Adipose tissue (tissue), 3 donors: ENCODE results near the gene HINT3. TPM values are rescaled to one million over a fixed set of nuclear protein-coding genes. Genes with fewer than 3 reads are reported as not detected.
"Not testable (repeated sequence)": the region's sequence is repeated elsewhere in the genome, so short reads cannot be mapped to it uniquely, and the experiment has no call there.

Experiments
- H3K27ac ChIP-seq: one replicate; pipeline ENCODE4 v1.5.1; 2013; ENCODE audit warnings: low read depth, low read length
- WGBS, 3 donors: extraction: QIAGEN DNeasy Blood & Tissue Kit; methylation state at CpG; one replicate each; pipeline ENCODE4 v1.1.7; 2013; 5-methylcytosine and 5-hydroxymethylcytosine counted together
- polyA plus RNA-seq, 3 donors: library from polyadenylated mRNA; stranded (reverse); fragments of 200-250 nt; gene quantifications; one replicate each; pipeline ENCODE4 v1.2.3, GENCODE V29; 2013
- donor health status: healthy with polysubstance abuse.
- donor health status: Bipolar disorder and iron deficiency.
- donor health status: healthy.

The HINT3 gene
- polyA plus RNA-seq, 3 donors, result 9.5 to 13.8 (median 11.8) TPM

DNA sequence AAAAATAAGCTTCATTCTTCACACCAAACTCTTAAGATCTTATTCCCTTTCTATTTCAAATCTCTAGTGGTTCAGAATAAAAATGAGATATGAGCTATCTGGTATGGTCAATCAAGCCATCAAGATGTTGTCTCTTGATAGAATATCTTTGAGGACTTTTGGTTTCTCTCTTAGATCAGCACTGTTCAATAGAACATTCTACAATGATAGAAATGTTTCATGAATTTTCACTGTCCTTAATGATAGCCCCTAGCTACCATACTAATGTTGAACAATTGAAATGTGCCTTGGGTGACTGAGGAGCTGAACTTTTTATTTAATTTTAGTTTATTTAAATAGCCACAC, 24.1 kb upstream of the HINT3 start:
- H3K27ac ChIP-seq, result no peak overlapping the region

DNA sequence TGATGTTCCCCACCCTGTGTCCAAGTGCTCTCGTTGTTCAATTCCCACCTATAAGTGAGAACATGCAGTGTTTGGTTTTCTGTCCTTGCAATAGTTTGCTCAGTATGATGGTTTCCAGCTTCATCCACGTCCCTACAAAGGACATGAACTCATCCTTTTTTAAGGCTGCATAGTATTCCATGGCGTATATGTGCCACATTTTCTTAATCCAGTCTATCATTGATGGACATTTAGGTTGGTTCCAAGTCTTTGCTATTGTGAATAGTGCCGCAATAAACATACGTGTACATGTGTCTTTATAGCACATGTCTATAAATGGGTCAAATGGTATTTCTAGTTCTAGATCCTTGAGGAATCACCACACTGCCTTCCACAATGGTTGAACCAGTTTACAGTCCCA, 21.1 kb upstream of the HINT3 start:
- WGBS, 3 donors, result 71 to 87% (median 84%) methylated on average over 5 of the region's 5 CpGs
- H3K27ac ChIP-seq, result not testable (repeated sequence)

DNA sequence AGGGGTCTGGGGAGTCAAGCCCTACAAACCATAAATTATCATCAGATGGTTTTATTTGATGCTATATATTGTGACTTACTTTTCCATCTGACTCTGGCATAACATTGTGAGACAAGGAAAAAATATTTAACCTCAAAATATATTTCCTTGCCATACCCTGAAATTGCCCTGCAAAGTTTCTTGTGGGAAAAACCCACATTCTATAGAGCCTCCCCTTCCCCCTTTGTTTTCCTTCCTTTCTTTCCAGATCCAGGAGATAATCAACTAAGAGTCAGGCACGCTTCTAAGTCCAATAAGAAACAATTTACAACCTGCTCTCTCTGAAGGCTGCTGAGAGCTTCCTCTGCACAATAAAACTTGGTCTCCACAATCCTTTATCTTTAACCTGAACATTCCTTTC, 17.5 kb upstream of the HINT3 start:
- WGBS, 3 donors, result 64 to 89% (median 88%) methylated on average over 1 of the region's 1 CpG
- no peak overlapping the region for H3K27ac ChIP-seq

DNA sequence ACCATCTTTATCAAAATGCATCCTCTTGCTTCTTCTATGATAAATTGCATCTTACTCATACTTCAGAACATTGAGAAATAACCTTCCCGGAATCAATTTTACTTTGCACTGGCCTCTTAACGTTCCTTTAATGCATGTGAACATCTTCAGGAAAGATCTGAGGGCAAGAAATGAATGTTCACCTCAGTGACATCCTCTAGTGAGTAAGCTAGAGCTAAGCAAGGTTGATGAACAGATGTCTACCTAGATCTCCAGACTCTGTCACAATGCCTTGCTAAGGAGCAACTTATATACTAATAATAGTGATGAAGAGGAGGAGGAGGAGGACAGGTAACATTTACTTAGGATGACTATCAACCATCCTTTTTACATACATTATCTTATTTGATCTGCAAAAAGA, 16.8 kb upstream of the HINT3 start:
- WGBS, 3 donors, result 78 to 86% (median 79%) methylated on average over 2 of the region's 2 CpGs

DNA sequence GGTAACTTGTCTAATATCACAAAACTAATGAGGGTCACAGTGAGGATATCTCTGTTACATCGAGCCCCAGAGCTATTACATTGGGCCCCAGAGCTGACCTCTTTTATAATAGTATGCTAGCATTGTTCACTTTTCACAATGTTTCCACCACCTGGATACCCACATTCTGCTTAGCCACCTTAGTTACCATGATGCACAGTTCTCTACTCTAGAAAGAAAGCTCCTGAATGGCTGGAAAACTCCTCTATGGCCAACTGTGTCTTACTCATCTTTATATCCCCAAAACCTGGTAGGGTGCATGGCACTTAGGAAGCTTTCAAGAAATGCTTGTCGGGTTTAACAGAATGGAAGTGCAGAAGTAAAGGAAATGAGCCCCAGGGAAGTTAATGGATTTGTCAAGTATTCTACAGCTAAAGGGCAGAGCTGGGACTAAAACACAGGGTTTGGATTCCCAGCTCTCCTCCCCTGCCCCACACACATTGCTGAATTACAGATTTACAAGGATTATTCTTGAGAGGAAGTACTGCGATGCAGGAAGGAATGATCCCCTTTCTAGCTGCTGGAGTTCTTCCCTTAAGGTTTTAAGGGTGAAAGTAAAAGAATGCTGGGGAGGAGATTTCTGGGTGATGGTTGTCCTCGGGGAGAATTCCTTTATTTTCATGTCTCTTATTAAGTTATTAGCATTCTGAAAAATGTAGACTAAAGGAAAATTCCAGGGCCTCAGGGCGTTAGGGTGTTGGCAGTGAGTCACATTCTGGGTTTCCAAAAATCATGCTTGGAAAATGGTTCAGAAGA, 16.1 kb upstream of the HINT3 start:
- WGBS, 3 donors, result 55 to 65% (median 60%) methylated on average over 5 of the region's 5 CpGs
- H3K27ac ChIP-seq, result no peak overlapping the region

More for the DNA sequence above, 16.8 kb upstream of the HINT3 start:
- no peak overlapping the region for H3K27ac ChIP-seq

DNA sequence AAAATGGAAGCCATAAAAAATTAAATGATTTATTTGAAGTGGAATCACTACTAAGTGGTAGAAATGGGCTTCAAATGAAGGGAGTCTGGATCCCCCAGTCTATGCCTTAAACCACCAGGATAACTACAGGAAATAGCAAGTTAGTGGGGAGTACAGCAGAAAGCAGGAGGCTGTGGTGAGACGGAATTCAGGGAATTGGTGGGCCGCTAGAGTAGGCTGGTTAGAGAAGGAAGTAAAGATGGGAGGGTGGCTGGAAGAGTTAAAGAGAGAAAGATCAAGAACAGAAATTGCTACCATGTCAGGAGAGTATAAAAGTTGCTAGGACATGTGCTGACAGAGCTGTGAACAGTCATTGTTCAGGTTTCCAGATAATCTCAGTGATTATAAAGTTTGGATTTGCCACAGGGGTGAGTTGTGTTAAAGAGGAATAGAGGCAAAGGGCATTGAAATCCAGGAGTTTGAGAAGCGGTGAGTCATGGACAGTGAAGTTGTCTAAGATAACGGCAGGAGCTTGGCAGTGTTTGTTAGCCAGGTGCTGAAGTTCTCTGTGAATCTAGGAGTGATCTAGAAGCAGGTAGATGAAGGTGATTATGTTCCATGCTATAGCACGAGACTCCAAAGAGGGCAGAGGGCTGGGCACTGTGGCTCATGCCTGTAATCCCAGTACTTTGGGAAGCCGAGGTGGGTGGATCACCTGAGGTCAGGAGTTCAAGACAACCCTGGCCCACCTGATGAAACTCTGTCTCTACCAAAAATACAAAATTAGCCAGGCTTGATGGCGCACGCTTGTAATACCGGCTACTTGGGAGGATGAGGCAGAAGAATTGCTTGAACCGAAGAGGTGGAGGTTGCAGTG, 13.7 kb upstream of the HINT3 start:
- 72 to 90% (median 89%) methylated on average over 10 of the region's 10 CpGs for WGBS, 3 donors
- no peak overlapping the region for H3K27ac ChIP-seq

DNA sequence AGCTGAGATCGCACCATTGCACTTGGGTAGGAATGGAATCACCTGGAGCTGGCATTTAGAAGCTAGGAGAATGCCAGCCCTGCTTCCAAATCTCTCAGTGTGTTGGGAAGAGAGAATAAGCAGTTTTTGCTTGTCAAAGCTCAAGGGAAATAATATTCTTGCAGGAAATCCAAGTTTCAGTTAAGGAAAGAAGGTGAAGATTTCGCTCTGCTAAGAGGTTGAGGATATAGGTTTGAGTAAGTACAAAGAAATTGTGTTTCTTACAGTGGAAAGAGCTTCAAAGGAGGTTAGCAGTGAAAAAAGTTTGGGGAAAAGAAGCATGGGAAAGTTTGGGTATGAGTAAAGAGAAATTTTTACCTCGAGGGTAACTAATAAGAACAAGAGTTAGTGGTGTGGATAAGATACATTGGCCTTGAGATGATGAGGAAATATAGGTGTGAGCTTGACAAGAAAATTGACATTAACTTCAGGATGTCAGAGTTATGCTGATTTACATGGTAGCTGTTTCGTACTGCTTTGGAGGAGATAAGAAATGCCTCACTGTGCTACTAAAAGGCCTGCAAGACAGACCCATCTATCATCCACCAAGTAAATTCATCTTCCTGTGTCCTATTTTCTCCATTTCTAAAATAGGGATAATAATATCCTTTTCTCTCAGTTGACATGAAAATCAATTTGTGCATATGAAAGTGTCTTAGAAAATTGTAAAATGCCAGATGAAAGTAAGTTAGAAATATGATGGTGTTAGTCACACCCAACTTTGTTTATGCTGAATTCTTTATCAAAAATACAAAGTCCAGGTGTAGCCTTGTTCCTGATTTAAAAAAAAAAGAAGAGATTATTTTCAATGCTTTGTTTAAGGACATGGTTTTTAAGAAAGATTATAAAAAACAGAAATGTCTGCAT, 12.8 kb upstream of the HINT3 start:
- no peak overlapping the region for H3K27ac ChIP-seq
- WGBS, 3 donors, result 58 to 83% (median 81%) methylated on average over 4 of the region's 4 CpGs

DNA sequence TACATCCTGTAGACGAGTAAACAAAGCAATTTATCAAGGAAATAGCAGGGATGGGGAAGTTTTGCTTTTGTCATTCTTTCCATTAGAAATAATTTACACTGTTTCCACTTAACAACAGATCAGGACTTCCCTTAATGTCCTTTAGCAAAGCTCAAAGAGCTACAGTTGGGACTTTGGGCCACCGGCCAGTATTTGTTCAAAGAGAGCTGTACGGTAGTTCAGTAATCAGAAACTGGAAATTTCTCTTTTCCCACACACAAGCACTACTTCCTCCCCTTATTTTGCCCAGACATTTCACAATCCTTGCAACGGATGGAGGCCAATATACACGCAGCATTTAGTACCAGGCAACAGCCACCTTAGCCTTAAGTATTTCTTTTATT, 12.1 kb upstream of the HINT3 start:
- 2 to 7% (median 6%) methylated on average over 5 of the region's 5 CpGs for WGBS, 3 donors
- H3K27ac ChIP-seq, result no peak overlapping the region

DNA sequence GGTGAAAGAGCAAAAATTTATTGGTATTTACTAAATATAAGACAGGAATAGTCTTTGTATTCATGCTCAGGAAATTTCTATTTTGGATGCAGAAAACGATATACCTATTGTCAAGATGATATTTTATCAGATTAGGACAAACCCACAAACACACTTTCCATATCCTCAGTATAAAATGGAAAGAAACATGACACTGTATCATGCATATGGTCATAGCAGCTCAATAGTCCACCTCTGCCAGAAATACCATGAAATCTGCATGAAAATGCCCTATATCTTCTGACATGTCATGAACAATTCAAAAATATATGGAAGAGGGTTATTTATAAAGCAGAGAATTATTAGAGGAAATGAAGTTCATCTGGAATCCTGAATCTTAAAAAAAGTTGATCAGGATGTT, 11.7 kb upstream of the HINT3 start:
- H3K27ac ChIP-seq, result no peak overlapping the region
- WGBS, 3 donors, result 34 to 43% (median 41%) methylated on average over 1 of the region's 1 CpG

DNA sequence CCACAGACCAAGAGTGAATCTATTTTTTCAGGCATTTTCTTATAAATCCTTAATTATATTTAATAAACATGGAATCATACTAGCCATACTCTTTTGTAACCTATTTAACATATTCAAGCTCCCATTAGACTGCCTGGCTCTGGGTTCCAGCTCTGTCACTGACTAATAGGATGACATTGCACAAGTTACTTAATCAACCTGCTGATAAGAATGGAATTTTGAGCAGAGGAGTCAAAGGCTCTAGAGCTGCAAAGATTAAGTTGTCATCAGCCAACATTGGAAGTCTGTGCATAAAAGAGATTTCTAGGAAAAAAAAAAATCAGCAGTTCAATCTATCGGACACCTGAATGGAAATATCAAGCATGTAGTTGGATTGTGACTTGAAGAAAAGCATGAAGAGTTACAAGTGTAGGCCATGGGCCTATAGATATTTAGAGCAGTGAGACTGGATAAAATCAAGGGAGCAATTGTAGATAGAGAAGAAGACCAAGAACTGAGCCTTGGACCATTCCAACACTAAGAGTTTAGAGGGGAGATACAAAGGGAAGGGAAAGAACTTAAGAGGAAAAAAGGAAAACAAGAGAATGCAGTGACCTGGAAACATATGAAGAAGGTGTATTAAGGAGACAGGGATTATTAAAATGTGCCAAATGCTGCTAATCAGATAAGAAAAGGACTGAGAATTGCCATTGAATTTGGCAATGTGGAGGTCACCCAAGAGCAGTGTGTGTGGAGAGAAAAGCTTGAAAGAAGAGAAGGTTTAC, 11.0 kb upstream of the HINT3 start:
- peak overlapping the region; percentile 41 for H3K27ac ChIP-seq
- WGBS, 3 donors, result 82 to 83% (median 83%) methylated on average over 1 of the region's 1 CpG

DNA sequence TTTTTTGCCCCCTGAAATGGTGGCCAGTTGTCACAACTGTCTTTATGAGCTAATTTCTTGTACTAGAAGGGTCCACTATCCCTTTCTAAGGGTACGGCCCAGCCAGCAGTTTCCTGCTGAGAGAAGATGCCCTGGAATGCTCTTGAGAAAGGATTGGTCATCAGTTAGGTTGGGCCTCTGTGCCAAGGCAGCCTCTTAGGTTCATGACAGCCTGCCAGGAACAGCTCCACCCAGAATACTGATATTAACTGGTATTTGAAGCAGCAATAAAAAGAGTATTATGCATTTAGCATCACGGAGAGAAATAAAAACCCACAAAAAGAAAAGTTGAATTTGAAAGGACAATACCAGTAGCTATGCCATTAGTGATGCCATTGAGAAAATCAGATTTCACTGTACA, 9.0 kb upstream of the HINT3 start:
- no peak overlapping the region for H3K27ac ChIP-seq
- WGBS, 3 donors, result 71 to 90% (median 79%) methylated on average over 2 of the region's 2 CpGs

DNA sequence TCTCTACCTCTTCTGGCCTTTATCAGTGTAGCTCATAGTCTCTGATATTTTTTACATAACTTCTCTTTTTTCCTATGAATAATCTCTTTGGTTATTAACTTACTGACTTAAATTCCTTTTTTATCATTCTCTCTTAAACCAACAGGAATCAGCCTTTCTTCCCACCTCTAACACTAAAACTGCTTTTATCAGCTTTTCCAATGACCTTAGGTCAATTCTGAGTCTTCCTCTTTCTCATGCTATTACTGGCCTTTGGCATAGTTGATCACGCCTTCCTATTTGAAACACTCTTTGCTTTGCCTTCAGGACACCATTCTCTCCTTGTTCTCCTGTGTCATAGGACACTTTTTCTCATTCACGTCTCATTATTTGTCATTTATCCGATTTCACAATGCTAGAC, 8.1 kb upstream of the HINT3 start:
- 87 to 95% (median 90%) methylated on average over 3 of the region's 3 CpGs for WGBS, 3 donors

DNA sequence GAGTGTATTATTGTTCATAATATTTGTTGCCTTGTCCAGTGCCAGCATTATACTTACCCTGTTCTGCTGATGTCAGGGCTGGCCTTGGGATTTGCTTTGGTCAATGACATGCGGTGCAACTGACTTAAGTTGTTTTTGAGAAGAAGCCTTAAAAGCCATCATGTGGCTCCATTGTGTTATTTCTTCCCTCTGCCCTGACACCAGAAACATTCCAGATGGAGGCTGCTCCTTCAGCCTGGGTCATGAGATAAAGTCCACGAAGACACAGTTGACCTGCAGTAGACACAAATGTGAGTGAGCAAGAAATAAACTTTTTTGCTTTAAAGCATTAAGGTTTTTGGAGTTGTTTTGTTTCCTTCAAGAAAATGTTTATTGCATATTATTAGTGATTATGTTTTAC, 7.5 kb upstream of the HINT3 start:
- WGBS, 3 donors, result 86 to 90% (median 89%) methylated on average over 2 of the region's 2 CpGs
- H3K27ac ChIP-seq, result no peak overlapping the region

More for the DNA sequence above, 8.1 kb upstream of the HINT3 start:
- H3K27ac ChIP-seq, result no peak overlapping the region

DNA sequence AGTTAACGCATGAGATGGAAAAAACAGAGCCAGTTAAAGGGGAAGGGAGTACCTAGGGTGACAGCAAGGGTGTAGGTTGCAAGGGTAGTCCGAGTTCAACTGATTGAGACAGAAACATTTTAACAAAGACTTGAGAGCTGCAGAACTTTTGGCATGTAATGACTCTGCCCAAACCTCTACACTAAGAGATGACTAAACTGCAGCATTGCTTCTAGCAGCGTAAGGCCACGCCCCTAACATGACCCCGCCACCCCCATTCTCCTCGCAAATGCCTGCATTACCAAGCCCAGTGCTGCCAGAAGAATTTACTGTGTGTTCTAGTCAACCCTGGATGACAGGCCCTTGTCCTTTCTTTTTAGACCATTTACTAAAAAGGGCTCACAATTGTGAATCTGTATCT, 6.3 kb upstream of the HINT3 start:
- no peak overlapping the region for H3K27ac ChIP-seq
- 80 to 87% (median 86%) methylated on average over 6 of the region's 6 CpGs for WGBS, 3 donors

DNA sequence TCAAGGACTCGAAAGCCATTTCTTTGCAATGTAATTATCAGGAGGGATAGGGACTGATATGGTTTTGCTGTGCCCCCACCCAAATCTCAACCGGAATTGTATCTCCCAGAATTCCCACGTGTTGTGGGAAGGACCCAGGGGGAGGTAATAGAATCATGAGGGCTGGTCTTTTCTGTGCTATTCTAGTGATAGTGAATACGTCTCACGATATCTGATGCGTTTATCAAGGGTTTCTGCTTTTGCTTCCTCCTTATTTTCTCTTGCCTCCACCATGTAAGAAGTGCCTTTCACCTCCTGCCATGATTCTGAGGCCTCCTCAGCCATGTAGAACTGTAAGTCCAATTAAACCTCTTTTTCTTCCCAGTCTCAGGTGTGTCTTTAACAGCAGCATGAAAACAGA, 5.9 kb upstream of the HINT3 start:
- 83 to 88% (median 88%) methylated on average over 6 of the region's 6 CpGs for WGBS, 3 donors
- H3K27ac ChIP-seq, result not testable (repeated sequence)

DNA sequence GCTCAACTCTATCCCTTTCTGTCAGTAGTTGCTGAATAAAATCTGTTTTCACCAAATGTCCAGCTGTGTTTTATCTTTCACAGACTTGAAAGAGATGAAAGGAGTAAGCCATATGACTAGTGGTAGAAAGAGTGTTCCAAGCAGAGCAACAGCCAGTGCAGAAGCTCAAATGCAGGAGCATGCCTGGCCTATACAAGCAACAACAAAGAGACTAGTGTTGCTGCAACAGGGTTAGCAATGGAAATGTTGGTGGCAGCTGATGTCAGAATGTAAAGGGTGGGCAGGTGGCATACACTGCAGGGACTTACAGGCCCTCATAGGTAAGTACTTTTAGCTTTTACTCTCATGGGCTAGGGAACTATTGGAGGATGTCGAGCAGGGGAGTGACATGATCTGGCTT, 5.2 kb upstream of the HINT3 start:
- 84 to 97% (median 95%) methylated on average over 1 of the region's 1 CpG for WGBS, 3 donors

DNA sequence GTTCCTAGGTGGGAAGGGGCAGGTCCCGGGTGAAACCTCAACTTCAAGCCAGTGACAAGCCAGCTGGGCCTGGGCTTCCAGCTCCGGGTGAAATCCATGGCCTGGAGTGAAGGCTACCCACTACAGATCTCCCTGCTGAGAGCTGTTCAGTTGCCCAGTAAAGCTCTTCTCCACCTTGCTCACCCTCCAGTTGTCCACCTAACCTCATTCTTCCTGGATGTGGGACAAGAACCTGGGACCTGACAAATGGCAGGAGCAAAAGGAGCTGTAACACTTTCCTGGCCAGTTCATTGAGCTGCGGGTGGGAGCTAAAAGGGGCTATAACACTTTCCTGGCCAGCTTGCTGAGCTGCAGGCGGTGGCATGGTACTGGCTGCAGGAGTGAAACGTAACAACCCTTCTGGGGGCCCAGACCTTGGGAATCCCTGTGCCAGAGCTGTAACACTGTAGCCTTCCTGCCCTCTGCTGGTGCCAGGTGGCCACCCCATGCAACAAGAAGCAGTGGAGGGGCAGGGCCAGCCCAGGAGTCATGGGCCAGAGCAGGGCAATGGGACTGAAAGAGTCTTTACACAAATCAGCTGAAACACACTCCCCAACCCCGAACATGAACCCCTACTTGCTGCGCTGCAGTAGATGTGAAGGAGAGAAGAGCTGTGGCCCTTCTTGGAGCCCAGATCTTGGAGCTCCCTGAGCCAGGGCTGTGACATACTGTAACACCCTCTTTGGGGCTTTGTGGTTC, 3.6 kb upstream of the HINT3 start:
- WGBS, 3 donors, result 81 to 94% (median 86%) methylated on average over 7 of the region's 7 CpGs
- no peak overlapping the region for H3K27ac ChIP-seq

More for the DNA sequence above, 5.2 kb upstream of the HINT3 start:
- no peak overlapping the region for H3K27ac ChIP-seq

DNA sequence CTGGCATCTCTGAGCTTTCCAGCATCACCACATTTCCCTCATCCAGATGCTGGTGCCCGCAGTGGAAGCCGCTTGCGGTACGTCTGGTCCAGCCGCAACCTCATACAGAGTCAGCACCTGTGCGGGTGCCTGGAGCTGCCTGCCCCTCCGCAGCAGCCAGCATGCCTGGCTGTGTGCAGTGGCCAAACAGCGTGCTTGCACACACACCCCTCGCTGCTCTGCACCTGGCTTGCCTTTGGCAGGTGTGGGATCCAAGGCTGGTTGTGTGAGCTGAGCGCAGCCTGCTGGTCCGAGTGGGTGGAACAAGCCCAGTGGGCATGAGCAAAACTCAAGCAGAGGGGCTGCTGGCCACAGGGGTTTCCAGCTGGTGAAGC, 3.1 kb upstream of the HINT3 start:
- WGBS, 3 donors, result 57 to 85% (median 84%) methylated on average over 11 of the region's 11 CpGs
- no peak overlapping the region for H3K27ac ChIP-seq
